Osteoblast (primary cell): ENCODE data around the gene FAIM2. TPM values are rescaled to one million over a fixed set of nuclear protein-coding genes. Genes with fewer than 3 reads are reported as not detected.

Experiments used
- DNase-seq: peaks from one replicate; pipeline ENCODE4 v3.0.0; 2011; ENCODE audit warnings: low spot score, mixed read lengths; ENCODE audit not compliant: insufficient read length; ENCODE audit errors: missing footprints
- H2AFZ ChIP-seq: 2 replicates; pipeline ENCODE4 v1.6.0; 2011; ENCODE audit warnings: mild to moderate bottlenecking, low read length
- H3K27ac ChIP-seq: 2 replicates; pipeline ENCODE4 v1.5.1; 2011; ENCODE audit warnings: mild to moderate bottlenecking, low read depth, low read length, moderate library complexity
- H3K27me3 ChIP-seq: 2 replicates; pipeline ENCODE4 v1.6.0; 2012; ENCODE audit warnings: mild to moderate bottlenecking, control low read depth, inconsistent platforms, low read length, moderate library complexity; ENCODE audit not compliant: insufficient read depth
- H3K36me3 ChIP-seq: 2 replicates; pipeline ENCODE4 v1.5.1; 2011; ENCODE audit warnings: mild to moderate bottlenecking, low read length, control low read depth, moderate library complexity; ENCODE audit not compliant: insufficient read depth
- H3K4me1 ChIP-seq: 2 replicates; pipeline ENCODE4 v1.5.1; 2011; ENCODE audit warnings: mild to moderate bottlenecking, low read length, control low read depth, moderate library complexity; ENCODE audit not compliant: insufficient read depth
- H3K4me2 ChIP-seq: 2 replicates; pipeline ENCODE4 v1.6.0; 2011; ENCODE audit warnings: mild to moderate bottlenecking, low read length; ENCODE audit not compliant: insufficient read depth
- H3K4me3 ChIP-seq: fragments of 200-600 bp; sonication (generic); 3 replicates; pipeline ENCODE4 v1.5.1; 2012; ENCODE audit warnings: mild to moderate bottlenecking, low read length, inconsistent platforms; ENCODE audit not compliant: insufficient read depth
- H3K79me2 ChIP-seq: 2 replicates; pipeline ENCODE4 v1.6.0; 2012; ENCODE audit warnings: mild to moderate bottlenecking, low read length, control low read depth, inconsistent platforms; ENCODE audit not compliant: insufficient read depth
- H3K9me3 ChIP-seq: 2 replicates; pipeline ENCODE4 v1.5.1; 2011; ENCODE audit warnings: low read depth, low read length, control low read depth
- H4K20me1 ChIP-seq: 2 replicates; pipeline ENCODE4 v1.6.0; 2012; ENCODE audit warnings: mild to moderate bottlenecking, low read length, control low read depth; ENCODE audit not compliant: insufficient read depth
- total RNA-seq: library from RNA; depleted of rRNA; stranded (reverse); fragments of >200 nt; gene quantifications from 2 replicates; pipeline ENCODE4 v1.2.3, GENCODE V29; 2012
- TF ChIP-seq, protein P1 (sequence below): IDR thresholded peaks from 2 replicates; pipeline ENCODE4 v1.5.1; 2011; ENCODE audit warnings: mild to moderate bottlenecking, low read depth, low read length, moderate library complexity; ENCODE audit errors: extremely low read depth

The FAIM2 gene
- total RNA-seq, 1 donor = 1.4 TPM

DNA sequence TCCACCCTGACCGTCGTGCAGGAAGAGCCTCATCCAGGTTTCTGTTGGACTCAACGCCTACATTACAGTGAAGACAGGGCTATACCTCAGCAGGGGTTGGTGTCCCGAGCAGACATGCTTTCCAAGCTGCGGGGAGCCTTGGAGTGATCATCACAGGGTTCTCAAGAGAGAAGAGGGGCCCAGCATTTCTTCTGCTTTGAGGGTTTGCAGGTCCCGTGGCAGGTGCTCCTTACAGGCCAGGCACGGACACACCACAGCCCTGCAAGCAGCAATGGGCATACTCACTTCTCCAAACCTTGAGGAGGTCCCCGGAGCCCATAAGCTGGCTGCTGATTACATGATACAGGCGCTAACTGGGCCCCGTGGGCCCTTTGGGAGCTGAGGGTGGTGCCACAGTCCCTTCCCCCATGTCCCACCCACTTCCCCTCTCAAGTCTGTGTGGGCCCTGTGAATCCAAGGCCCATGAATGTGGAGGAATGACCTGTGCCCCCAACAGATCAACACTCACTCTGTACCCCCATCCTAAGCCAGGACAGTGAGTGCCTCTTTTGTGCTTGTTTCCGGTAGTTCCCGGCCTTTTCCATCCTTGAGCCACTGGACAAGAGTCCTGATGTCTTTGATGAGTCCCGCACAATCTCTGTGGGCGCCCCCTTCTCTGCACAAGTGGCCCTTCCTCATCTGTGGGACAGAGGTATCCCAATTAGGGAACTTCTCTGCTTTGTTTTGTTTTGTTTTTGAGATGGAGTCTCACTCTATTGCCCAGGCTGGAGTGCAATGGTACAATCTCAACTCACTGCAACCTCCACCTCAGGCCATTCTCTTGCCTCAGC, 47.9 kb upstream of the FAIM2 start:
- DNase-seq = peak; percentile 81
- no peaks in the 10 kb centered on the region for H4K20me1 ChIP-seq
- TF ChIP-seq, protein P1, sequence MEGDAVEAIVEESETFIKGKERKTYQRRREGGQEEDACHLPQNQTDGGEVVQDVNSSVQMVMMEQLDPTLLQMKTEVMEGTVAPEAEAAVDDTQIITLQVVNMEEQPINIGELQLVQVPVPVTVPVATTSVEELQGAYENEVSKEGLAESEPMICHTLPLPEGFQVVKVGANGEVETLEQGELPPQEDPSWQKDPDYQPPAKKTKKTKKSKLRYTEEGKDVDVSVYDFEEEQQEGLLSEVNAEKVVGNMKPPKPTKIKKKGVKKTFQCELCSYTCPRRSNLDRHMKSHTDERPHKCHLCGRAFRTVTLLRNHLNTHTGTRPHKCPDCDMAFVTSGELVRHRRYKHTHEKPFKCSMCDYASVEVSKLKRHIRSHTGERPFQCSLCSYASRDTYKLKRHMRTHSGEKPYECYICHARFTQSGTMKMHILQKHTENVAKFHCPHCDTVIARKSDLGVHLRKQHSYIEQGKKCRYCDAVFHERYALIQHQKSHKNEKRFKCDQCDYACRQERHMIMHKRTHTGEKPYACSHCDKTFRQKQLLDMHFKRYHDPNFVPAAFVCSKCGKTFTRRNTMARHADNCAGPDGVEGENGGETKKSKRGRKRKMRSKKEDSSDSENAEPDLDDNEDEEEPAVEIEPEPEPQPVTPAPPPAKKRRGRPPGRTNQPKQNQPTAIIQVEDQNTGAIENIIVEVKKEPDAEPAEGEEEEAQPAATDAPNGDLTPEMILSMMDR = no peak
- no peak overlapping the region for H3K27ac ChIP-seq
- no peak overlapping the region for H2AFZ ChIP-seq
- H3K4me1 ChIP-seq = no peaks in the 10 kb centered on the region
- H3K27me3 ChIP-seq = peaks cover 51% of the 10 kb centered on the region
- H3K79me2 ChIP-seq = no peaks in the 10 kb centered on the region
- H3K9me3 ChIP-seq = no peaks in the 10 kb centered on the region
- H3K4me2 ChIP-seq = no peak overlapping the region
- H3K4me3 ChIP-seq = no peak overlapping the region
- H3K36me3 ChIP-seq = no peaks in the 10 kb centered on the region

DNA sequence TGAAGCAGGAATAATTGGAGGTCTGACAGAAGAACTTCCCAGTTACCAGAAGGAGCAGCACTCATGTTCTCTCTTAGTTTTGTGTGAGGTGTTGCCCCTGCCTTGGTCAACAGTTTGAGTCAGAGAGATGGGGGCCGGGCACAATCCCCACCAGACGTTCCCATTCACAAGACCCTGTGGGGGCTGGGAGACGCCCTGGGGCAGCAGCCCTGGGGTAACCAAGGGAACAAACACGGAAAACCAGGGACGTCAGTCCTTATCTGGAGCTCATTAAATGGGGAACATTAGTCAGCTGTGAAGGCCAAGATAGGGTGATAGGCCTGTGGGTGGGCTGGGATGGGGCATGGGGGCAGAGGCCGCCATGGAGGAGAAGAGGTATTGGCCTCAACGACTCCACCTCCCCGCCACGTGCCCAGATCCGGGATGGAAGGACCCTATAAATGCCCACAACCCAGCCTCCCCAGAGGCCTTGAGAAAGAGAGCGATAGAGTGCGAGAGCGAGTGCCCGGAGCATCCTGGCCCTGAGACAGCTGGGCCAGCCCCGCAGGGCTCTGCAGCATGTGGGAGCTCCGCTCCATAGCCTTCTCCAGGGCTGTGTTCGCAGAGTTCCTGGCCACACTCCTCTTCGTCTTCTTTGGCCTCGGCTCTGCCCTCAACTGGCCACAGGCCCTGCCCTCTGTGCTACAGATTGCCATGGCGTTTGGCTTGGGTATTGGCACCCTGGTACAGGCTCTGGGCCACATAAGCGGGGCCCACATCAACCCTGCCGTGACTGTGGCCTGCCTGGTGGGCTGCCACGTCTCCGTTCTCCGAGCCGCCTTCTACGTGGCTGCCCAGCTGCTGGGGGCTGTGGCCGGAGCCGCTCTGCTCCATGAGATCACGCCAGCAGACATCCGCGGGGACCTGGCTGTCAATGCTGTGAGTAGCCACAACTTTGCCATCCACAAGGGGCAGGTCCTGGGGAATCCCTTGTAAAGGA, 46.9 kb upstream of the FAIM2 start, which contains the start of gene AQP2:
AQP2 (plus strand) TSS at position 465 of the 979 bp plus-strand sequence; CDS start at position 559, 94 bp downstream.
- DNase-seq = peak; percentile 73
- TF ChIP-seq, protein P1 = no peak
- H3K27me3 ChIP-seq = peaks cover 40% of the 10 kb centered on the region

DNA sequence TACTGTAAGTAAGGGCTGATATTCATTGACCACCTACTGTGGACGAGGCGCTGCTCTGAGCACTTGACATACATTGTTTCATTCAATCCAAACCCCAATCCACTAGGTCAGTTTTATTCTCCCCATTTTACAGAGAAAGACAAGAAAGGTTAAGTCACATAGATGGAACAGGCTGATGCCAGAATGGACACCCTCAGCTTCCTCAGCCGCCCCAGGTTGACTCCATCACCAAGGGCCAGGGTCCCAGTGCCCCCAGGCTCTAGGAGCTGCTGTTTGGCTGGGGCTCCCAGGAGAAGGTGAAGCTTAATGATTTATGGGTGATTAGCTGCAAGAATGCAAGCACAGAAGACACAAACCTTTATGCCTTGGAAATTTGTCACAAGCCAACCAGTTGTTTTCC, 46.2 kb upstream of the FAIM2 start:
- Histone ChIP-seq H3K27me3 (peaks cover 33% of the 10 kb centered on the region), H3K4me1 (peaks cover 5% of the 10 kb centered on the region), H3K36me3 (no peaks in the 10 kb centered on the region), H4K20me1 (no peaks in the 10 kb centered on the region), H3K4me2 (no peak overlapping the region), H2AFZ (no peak overlapping the region), H3K9me3 (no peaks in the 10 kb centered on the region), H3K79me2 (no peaks in the 10 kb centered on the region), H3K4me3 (no peak overlapping the region), H3K27ac (no peak overlapping the region)
- no peak for DNase-seq
- TF ChIP-seq, protein P1 = no peak

More for the DNA sequence above, 46.9 kb upstream of the FAIM2 start, which contains the start of gene AQP2:
- H3K79me2 ChIP-seq = no peaks in the 10 kb centered on the region
- no peak within 1 kb of the TSS for H3K27ac ChIP-seq
- no peaks in the 10 kb centered on the region for H3K4me1 ChIP-seq
- no peaks in the 10 kb centered on the region for H3K36me3 ChIP-seq
- H3K9me3 ChIP-seq = no peaks in the 10 kb centered on the region
- H2AFZ ChIP-seq = no peak within 1 kb of the TSS
- no peak within 1 kb of the TSS for H3K4me3 ChIP-seq
- H4K20me1 ChIP-seq = no peaks in the 10 kb centered on the region
- H3K4me2 ChIP-seq = no peak within 1 kb of the TSS
